Glutamatergic neuron (in vitro differentiated cells): ENCODE data around the gene NOXRED1. TPM values are rescaled to one million over a fixed set of nuclear protein-coding genes. Genes with fewer than 3 reads are reported as not detected.

Experiments used
- DNase-seq: peaks from one replicate; pipeline ENCODE4 v3.0.0; 2022
- H3K27ac Mint-ChIP-seq: one replicate; pipeline ENCODE4 v1.8.0; 2020; ENCODE audit warnings: mild to moderate bottlenecking, mixed read lengths, inconsistent platforms; ENCODE audit not compliant: unreplicated experiment
- H3K27me3 Mint-ChIP-seq: one replicate; pipeline ENCODE4 v1.8.0; 2020; ENCODE audit warnings: mild to moderate bottlenecking, moderate library complexity, mixed read lengths, inconsistent platforms; ENCODE audit not compliant: unreplicated experiment
- H3K36me3 Mint-ChIP-seq: one replicate; pipeline ENCODE4 v1.8.0; 2020; ENCODE audit warnings: mild to moderate bottlenecking, mixed read lengths, inconsistent platforms; ENCODE audit not compliant: unreplicated experiment
- H3K4me1 Mint-ChIP-seq: one replicate; pipeline ENCODE4 v1.8.0; 2020; ENCODE audit warnings: mild to moderate bottlenecking, low read depth, mixed read lengths, inconsistent platforms; ENCODE audit not compliant: unreplicated experiment
- H3K4me3 Mint-ChIP-seq: one replicate; pipeline ENCODE4 v1.8.0; 2020; ENCODE audit warnings: mild to moderate bottlenecking, mixed read lengths, inconsistent platforms; ENCODE audit not compliant: unreplicated experiment
- H3K9me3 Mint-ChIP-seq: one replicate; pipeline ENCODE4 v1.8.0; 2020; ENCODE audit warnings: mild to moderate bottlenecking, moderate library complexity, mixed read lengths, inconsistent platforms; ENCODE audit not compliant: unreplicated experiment
- CTCF ChIP-seq: fragments of 200-600 bp; sonication (generic); IDR thresholded peaks from one replicate; pipeline ENCODE4 v1.5.0; 2021; ENCODE audit not compliant: partially characterized antibody, unreplicated experiment
- total RNA-seq: library from RNA; stranded (reverse); fragmentation: NEBNext Ultra II Directional; extraction: Animal tissue kit (Norgen Biotek cat#: 25700); gene quantifications from one replicate; pipeline ENCODE4 v1.2.1, GENCODE V29; 2021; ENCODE audit not compliant: unreplicated experiment

NOXRED1 gene
- total RNA-seq, 1 donor from 2014 or later = 0.69 TPM

GRCh38 chr14:77375973-77376770, 47.2 kb downstream of the NOXRED1 start:
- Mint-ChIP-seq H3K27me3 (no peaks in the 10 kb centered on the region), H3K4me1 (peaks cover 8% of the 10 kb centered on the region)
- peak; percentile 34 for DNase-seq

GRCh38 chr14:77375164-77375950, 48.0 kb downstream of the NOXRED1 start:
- no peaks in the 10 kb centered on the region for H3K36me3 Mint-ChIP-seq
- no peaks in the 10 kb centered on the region for H3K27me3 Mint-ChIP-seq
- peak overlapping the region; percentile 28 for H3K27ac Mint-ChIP-seq
- no peak for DNase-seq
- peaks cover 8% of the 10 kb centered on the region for H3K4me1 Mint-ChIP-seq
- no peak for TF ChIP-seq CTCF
- H3K9me3 Mint-ChIP-seq = no peaks in the 10 kb centered on the region
- peak overlapping the region; percentile 69 for H3K4me3 Mint-ChIP-seq

More at GRCh38 chr14:77375973-77376770, 47.2 kb downstream of the NOXRED1 start:
- Mint-ChIP-seq H3K9me3 (no peaks in the 10 kb centered on the region), H3K27ac (peak overlapping the region; percentile 90), H3K36me3 (no peaks in the 10 kb centered on the region), H3K4me3 (peak overlapping the region; percentile 92)
- no peak for TF ChIP-seq CTCF

GRCh38 chr14:77372304-77372841, 51.0 kb downstream of the NOXRED1 start:
- no peak for DNase-seq
- Mint-ChIP-seq H3K4me3 (no peak overlapping the region), H3K36me3 (no peaks in the 10 kb centered on the region), H3K27me3 (no peaks in the 10 kb centered on the region), H3K27ac (no peak overlapping the region), H3K4me1 (peaks cover 8% of the 10 kb centered on the region), H3K9me3 (no peaks in the 10 kb centered on the region)
- no peak for TF ChIP-seq CTCF

- H3K27me3 Mint-ChIP-seq = no peaks in the 10 kb centered on the region
- TF ChIP-seq CTCF = no peak
- H3K4me3 Mint-ChIP-seq = no peak overlapping the region
- H3K27ac Mint-ChIP-seq = no peak overlapping the region
- no peak for DNase-seq
- H3K4me1 Mint-ChIP-seq = peaks cover 4% of the 10 kb centered on the region
- H3K9me3 Mint-ChIP-seq = no peaks in the 10 kb centered on the region
- H3K36me3 Mint-ChIP-seq = no peaks in the 10 kb centered on the region
Observed at GRCh38 chr14:77369285-77369684, 54.0 kb downstream of the NOXRED1 start.
